RPMI8226 (cell line): ENCODE data around the gene DYNC1LI1.
"Not testable (repeated sequence)": the region's sequence is repeated elsewhere in the genome, so short reads cannot be mapped to it uniquely, and the experiment has no call there.

Experiments used
- DNase-seq: peaks from one replicate; pipeline ENCODE4 v3.0.0-alpha.2; 2015

Gene DYNC1LI1

GRCh38 chr3:32578669-32579068 is 8.0 kb upstream of the DYNC1LI1 start:
- DNase-seq: not testable (repeated sequence)

DNA sequence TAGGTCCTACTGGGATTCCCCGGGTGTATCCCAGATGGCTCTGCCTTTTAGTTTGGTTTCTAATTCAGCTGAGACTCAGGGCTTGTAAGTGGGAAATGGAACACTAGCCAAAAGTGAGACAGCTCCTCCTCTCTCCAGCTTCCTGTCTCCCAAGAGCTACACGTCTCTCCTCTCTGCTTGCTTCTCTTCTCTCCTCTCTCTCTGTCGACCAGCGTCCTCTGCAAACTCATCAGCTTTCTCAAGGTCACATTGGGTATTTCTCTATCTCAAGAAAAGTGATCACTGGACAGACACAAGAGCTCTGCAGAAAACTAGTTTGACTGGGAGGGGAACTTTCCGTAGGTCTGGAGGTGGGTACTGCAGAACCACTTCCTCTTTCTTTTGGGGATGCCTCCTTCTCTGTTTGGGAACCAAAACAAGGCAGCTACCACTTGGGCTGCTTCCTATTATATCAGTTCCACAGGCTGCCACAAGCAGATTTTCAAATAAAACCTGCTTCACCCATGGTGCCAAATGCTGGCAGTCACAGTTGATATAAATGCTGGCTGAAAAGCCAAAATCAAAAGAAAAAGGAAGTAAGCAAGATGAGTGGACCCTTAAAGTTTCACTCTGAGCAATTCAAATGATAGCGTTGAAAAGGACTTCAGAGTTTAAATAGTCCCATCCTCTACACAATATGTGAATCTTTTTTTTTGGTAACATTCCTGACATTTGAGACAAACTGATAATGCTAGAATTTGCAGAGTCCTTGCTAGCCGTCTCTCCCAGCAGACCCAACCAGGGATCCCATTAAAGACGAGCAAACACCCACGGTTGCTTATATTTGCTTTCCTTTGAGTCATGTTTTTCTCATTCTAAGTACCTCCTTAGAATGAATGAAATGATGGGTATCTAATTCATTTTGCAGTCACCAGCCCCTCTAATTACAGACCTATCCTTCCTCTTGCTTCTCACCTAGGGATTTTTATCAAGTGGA is 7.2 kb upstream of the DYNC1LI1 start:
- peak; percentile 76 for DNase-seq

- no peak for DNase-seq
These were observed 6.5 kb upstream of the DYNC1LI1 start for GRCh38 chr3:32577174-32577573.

DNA sequence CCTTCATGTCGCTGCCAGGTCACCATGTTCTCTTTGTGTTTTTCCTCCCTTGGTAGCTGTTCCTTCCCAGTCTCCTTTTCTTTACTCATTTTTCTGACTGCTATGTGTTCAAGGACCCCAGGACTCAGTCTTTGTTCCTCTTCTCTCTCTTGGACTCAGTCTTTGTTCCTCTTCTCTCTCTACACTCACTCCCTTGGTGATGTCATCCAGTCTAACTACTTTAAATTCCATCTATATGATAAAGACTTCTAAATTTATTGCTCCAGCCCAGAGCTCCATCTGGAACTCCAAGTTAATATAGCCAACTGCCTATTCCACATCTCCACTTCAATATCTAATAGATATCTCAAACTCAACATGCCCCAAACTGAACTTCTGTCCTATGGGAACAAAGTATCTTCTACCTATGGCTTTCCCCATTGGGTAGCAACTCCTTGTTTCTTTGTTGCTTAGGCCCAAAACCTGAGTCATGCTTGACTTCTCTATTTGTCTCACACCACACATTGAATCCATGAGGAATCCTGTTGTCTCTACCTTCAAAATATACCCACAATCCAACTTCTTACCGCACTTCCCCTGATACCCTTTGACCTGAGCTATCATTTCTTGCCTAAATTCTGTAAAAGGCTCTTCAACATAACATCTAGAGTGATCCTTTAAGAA is 4.9 kb upstream of the DYNC1LI1 start:
- no peak for DNase-seq

DNA sequence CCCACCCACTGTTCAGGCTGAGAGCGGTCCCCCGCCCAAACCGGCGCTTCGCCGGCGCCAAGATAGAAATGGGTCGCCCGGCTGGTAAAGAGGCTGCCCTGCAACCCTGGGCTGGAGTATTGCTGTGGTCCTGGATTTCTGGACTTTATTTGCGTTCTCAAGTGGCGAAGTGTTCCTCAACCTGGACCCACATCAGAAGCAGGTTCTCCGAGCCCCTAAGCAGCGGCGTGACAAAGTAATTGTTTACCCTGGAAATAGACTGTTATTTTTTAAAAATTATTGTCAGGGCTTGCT is 481 bp upstream of the DYNC1LI1 start:
- DNase-seq: no peak

- DNase-seq: peak; percentile 70
These were observed 878 bp downstream of the DYNC1LI1 start for GRCh38 chr3:32569540-32570420.

DNA sequence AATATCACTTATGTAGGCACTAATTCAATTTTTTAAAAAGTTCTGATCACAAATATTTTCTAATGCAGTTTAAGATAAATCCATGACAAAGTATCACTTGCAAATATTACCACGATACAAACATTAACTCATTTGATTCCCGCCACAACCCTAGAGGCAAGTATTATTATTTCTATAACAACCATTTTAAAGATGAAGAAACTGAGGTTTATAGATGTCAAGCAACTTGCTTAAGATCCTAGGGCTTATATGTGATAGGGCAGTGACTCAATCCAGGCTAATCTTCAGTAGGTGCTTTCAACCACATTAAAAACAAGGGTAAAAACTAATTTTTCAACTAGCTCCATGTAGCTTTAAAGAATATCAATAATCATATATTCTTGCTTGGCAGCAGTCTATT is 1.7 kb downstream of the DYNC1LI1 start:
- DNase-seq: no peak

- DNase-seq: no peak
These were observed 6.5 kb downstream of the DYNC1LI1 start for GRCh38 chr3:32564195-32564594.

DNA sequence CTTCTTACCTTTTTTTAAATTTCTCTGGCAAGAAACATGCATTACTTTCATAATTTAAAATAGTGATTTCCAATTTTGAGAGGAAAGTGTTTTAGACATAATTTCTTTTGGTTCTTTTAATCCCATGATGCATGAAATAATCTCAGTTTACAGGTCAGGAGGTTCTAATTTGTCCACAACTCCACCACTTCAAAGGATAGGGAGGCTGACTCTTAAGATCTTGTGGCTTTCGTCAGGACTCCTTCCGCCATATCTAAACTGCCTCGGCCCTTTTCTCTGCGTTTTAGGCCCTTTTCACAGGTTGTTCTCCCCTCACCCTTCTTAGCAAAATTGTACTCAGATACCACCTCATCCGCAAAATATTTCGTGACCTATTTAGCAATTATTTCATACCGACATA is 8.0 kb downstream of the DYNC1LI1 start:
- no peak for DNase-seq

DNA sequence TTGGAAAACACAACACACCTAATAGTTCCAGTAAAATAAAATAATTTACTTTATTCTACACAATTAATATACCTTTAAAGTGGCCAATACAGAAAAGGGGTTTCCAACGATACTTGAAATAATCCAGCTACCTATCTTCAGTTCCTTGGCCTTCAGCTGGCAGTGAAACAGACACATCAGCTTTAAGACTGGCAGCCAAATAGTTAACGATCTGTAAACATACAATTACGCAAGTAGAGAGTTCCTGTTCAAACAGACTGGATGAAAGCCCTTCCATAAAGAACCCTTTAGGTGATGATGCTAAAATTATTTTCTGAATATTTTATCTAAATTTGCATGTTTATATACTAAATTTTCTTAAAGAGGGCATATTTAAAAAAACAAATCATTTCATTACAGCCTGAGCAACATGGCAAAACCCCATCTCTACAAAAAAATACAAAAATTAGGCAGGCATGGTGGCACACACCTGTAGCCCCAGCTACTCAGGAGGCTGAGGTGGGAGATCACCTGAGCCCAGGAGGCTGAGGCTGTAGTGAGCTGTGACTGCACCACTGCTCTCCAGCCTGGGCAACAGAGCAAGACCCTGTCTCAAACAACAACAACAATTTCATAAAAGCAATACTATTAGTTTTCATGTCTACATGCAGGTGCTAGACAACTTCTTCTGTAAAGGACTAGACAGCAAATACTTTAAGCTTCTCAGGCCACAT is 12.9 kb downstream of the DYNC1LI1 start:
- DNase-seq: no peak

- DNase-seq: no peak
These were observed 14.3 kb downstream of the DYNC1LI1 start for GRCh38 chr3:32556332-32556731.

DNA sequence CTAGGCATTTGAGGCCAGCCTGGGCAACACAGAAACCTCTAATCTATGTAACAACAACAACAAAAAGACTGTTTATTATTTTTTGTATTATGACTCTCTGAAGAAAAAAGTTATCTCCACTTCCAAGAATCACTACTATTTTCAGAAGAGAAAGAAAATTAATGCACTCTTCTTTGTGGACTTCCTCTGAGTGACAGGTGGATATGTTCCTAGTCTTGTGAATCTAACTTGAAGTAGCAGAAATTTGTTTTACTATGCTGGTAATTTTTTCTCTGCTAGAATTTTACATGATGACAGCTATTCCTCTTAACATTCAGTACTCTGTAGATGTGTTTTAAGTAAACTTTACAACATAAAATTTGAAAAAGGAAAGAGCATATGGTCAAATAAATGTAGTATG is 16.7 kb downstream of the DYNC1LI1 start:
- no peak for DNase-seq

GRCh38 chr3:32553459-32553858 is 17.2 kb downstream of the DYNC1LI1 start:
- no peak for DNase-seq

- no peak for DNase-seq
These were observed 18.6 kb downstream of the DYNC1LI1 start for GRCh38 chr3:32552013-32552412.

- no peak for DNase-seq
These were observed 19.2 kb downstream of the DYNC1LI1 start for GRCh38 chr3:32551496-32551895.

DNA sequence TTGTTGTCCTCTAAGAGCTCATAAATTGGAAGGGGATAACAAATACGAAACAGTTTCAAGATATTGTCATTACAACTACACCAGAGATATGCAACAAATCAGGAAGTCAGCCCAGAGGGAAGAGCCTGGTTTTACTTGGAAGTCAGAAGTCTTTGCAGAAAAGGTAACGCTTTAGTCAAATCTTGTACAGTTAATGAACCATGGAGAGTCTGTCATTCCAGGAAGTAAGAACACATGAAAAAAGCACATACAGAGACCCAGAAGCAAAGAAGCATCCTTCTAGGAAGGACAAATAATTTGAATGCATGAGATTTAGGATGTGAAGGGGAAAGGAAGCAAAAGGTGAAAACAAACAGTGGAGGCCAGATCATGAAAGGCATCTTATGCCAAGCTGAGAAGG is 19.6 kb downstream of the DYNC1LI1 start:
- no peak for DNase-seq

GRCh38 chr3:32545305-32545704 is 25.4 kb downstream of the DYNC1LI1 start:
- no peak for DNase-seq

- DNase-seq: no peak
These were observed 25.8 kb downstream of the DYNC1LI1 start for GRCh38 chr3:32544894-32545293.

GRCh38 chr3:32542807-32543206 is 27.9 kb downstream of the DYNC1LI1 start:
- no peak for DNase-seq

DNA sequence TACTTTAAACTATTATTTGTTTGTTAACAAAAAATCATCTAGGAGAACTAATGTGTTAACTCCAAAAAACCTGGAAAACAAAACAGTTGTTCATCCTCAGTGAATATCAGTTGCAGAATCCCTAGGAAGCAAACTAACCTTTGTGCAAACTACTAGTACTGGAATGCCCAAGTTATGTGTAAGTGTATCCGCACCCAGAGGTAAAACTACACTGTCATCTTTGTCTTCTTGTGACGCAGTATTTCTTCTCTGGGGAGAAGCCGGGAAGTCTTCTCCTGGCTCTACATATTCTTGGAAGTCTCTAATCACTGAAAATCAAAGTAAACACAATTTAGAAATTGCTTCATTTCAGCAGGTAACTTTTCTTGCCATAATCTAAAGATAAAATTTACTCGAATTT is 29.8 kb downstream of the DYNC1LI1 start:
- DNase-seq: no peak

DNA sequence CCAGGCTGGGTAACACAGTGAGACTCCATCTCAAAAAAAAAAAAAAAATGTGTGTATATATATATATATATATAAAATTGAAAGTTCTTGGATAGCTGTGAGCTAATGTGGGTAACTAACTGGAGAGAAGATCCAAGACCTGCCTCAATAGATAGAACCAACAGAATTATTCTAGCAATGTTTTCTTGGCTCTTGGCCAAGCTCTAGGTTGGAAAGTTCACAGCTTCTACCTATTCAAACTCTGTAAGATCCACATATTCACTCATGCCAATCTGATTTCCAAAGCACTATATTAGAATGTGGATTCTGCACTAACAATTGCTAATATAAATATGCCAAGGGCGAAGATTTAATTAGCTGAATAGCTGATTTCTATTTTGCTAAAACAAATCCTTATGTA is 38.2 kb downstream of the DYNC1LI1 start:
- DNase-seq: no peak

DNA sequence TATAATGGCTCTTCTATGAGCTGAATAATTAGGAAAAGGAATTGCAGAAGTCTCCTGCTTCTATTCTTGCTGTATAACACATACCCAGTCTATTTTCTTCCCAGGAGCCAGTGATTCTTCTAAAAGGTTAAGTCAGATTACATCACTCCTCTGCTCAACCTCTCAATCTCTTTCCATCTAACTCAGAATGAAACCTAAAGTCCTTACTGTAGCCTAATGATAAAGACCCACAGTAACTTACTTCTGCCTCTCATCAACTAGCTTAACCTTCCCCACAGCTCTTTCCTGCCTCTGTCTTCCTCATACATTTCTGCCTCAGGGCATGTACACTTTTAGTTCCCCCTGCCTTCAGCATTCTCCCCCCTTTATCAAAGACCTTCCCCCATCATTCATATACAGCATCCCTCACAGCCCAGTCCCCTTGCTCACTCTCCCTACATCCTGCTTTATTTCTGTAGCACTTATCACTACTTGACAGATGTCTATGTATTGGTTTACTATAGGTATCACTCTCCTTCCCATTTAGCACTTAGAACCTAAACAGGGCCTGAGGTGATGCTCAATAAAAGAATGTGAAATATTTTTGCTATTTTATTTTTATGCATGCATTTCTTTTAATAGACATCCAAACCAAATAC is 39.5 kb downstream of the DYNC1LI1 start:
- DNase-seq: no peak
